ENCODE measurements around the gene VWA2. TPM values are rescaled to one million over a fixed set of nuclear protein-coding genes. Genes with fewer than 3 reads are reported as not detected.

VWA2 gene
- total RNA-seq, 1 donor from 2014 or later, result not detected

GRCh38 chr10:114260366-114260765, 21.3 kb downstream of the VWA2 start:
- Histone ChIP-seq H3K27me3 (no peaks in the 10 kb centered on the region), H3K27ac (no peak overlapping the region), H3K4me1 (no peaks in the 10 kb centered on the region), H3K36me3 (no peaks in the 10 kb centered on the region), H3K9me3 (no peaks in the 10 kb centered on the region), H3K4me3 (no peak overlapping the region)
- TF ChIP-seq, protein P1, sequence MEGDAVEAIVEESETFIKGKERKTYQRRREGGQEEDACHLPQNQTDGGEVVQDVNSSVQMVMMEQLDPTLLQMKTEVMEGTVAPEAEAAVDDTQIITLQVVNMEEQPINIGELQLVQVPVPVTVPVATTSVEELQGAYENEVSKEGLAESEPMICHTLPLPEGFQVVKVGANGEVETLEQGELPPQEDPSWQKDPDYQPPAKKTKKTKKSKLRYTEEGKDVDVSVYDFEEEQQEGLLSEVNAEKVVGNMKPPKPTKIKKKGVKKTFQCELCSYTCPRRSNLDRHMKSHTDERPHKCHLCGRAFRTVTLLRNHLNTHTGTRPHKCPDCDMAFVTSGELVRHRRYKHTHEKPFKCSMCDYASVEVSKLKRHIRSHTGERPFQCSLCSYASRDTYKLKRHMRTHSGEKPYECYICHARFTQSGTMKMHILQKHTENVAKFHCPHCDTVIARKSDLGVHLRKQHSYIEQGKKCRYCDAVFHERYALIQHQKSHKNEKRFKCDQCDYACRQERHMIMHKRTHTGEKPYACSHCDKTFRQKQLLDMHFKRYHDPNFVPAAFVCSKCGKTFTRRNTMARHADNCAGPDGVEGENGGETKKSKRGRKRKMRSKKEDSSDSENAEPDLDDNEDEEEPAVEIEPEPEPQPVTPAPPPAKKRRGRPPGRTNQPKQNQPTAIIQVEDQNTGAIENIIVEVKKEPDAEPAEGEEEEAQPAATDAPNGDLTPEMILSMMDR (IDR thresholded peaks at IDR 0.05), result no peak
- DNase-seq (ENCODE audit: low spot score in 2 of 2), result no peak
- intact Hi-C loops (cut with DNase I), result no loop called here

DNA sequence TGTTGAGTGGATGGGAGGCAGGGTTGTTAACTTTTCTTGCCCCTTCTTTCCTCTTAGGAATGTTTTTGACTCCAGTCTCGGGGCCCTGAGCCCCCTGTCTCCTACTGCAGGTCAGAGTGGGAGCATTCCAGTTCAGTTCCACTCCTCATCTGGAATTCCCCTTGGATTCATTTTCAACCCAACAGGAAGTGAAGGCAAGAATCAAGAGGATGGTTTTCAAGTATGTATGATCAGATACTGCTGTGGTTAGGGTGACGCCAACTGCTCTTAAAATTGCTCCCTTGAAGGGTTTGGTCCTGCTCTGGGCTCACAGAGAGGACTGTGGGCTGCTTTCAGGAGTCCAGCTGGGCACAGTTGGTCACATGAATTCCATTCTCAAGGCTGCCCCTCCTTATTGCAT, 22.0 kb downstream of the VWA2 start:
- H3K27me3 ChIP-seq, result no peaks in the 10 kb centered on the region
- no peaks in the 10 kb centered on the region for H3K9me3 ChIP-seq
- no peak overlapping the region for H3K27ac ChIP-seq
- intact Hi-C loops (cut with DNase I), result no loop called here
- no peaks in the 10 kb centered on the region for H3K36me3 ChIP-seq
- no peak overlapping the region for H3K4me3 ChIP-seq
- no peaks in the 10 kb centered on the region for H3K4me1 ChIP-seq
- TF ChIP-seq, protein P1 (IDR thresholded peaks at IDR 0.05), result no peak
- DNase-seq (ENCODE audit: low spot score in 2 of 2), result no peak

GRCh38 chr10:114262496-114262895, 23.4 kb downstream of the VWA2 start:
- no peaks in the 10 kb centered on the region for H3K9me3 ChIP-seq
- H3K27ac ChIP-seq, result no peak overlapping the region
- TF ChIP-seq, protein P1 (IDR thresholded peaks at IDR 0.05), result no peak
- intact Hi-C loops (cut with DNase I), result no loop called here
- no peaks in the 10 kb centered on the region for H3K27me3 ChIP-seq
- no peaks in the 10 kb centered on the region for H3K4me1 ChIP-seq
- no peak overlapping the region for H3K4me3 ChIP-seq
- H3K36me3 ChIP-seq, result no peaks in the 10 kb centered on the region
- no peak for DNase-seq (ENCODE audit: low spot score in 2 of 2)

- Histone ChIP-seq H3K36me3 (no peaks in the 10 kb centered on the region), H3K4me1 (no peaks in the 10 kb centered on the region), H3K4me3 (no peak overlapping the region), H3K9me3 (no peaks in the 10 kb centered on the region), H3K27ac (no peak overlapping the region), H3K27me3 (no peaks in the 10 kb centered on the region)
- TF ChIP-seq, protein P1 (IDR thresholded peaks at IDR 0.05), result no peak
- intact Hi-C loops (cut with DNase I), result no loop called here
- no peak for DNase-seq (ENCODE audit: low spot score in 2 of 2)
Observed at GRCh38 chr10:114265392-114266053, 26.5 kb downstream of the VWA2 start.

GRCh38 chr10:114266521-114266920, 27.5 kb downstream of the VWA2 start:
- DNase-seq (ENCODE audit: low spot score in 2 of 2), result no peak
- intact Hi-C loops (cut with DNase I), result no loop called here
- H3K4me1 ChIP-seq, result peaks cover 0 to 5% of the 10 kb centered on the region in 2 donors
- TF ChIP-seq, protein P1 (IDR thresholded peaks at IDR 0.05), result no peak
- H3K27me3 ChIP-seq, result no peaks in the 10 kb centered on the region
- H3K9me3 ChIP-seq, result no peaks in the 10 kb centered on the region
- H3K4me3 ChIP-seq, result no peak overlapping the region
- no peaks in the 10 kb centered on the region for H3K36me3 ChIP-seq
- no peak overlapping the region for H3K27ac ChIP-seq
